A549 (cell line): ENCODE results near the gene ATXN7L1. TPM values are rescaled to one million over a fixed set of nuclear protein-coding genes. Genes with fewer than 3 reads are reported as not detected.

Experiments used
- ATAC-seq, 2 experiments: fragments of 200-7000 bp in 1 of 2; fragments of >200 bp in 1 of 2; cut with Nextera tagmentation in 1 of 2; cut with Tn5 transposase in 1 of 2; 3 replicates each; pipeline versions ENCODE4 v1.8.0 to v1.9.1; 2018 to 2020; ENCODE audit warnings: mild to moderate bottlenecking in 1 of 2, moderate library complexity in 1 of 2
- CTCF ChIA-PET: fragments of 300-600 bp; sonication (Branson Sonifier 250); formaldehyde crosslinking; extraction: SDS; loops from one replicate; lab custom pipeline; 2021; ENCODE audit warnings: antibody characterized with exemption, inconsistent platforms; lab: Yijun Ruan, JAX
- POLR2A ChIA-PET: fragments of 350-600 bp; formaldehyde crosslinking; extraction: SDS; loops from one replicate; lab custom pipeline; 2021; ENCODE audit warnings: antibody characterized with exemption, inconsistent platforms; lab: Yijun Ruan, JAX
- DNase-seq, 2 experiments: peaks; one replicate each; pipeline versions ENCODE4 v3.0.0 to v3.0.0-alpha.2; 2011 to 2016; ENCODE audit warnings: low read depth in 1 of 2, low spot score in 1 of 2
- FAIRE-seq: peaks from 2 replicates; lab custom pipeline; 2011; peaks lifted over from hg19 to GRCh38; lab: Jason Lieb, UNC
- H3K27ac ChIP-seq, 2 experiments: fragments of >200 bp; sonication (Bioruptor Twin); formaldehyde crosslinking; 3 replicates each; pipeline ENCODE4 v1.5.1; 2016 to 2017
- H3K4me1 ChIP-seq: fragments of >200 bp; sonication (Bioruptor Twin); formaldehyde crosslinking; 3 replicates; pipeline ENCODE4 v1.6.1; 2016
- H3K4me2 ChIP-seq: fragments of >200 bp; sonication (Bioruptor Twin); formaldehyde crosslinking; 3 replicates; pipeline ENCODE4 v1.6.1; 2016
- H3K4me3 ChIP-seq: fragments of >200 bp; sonication (Bioruptor Twin); formaldehyde crosslinking; 3 replicates; pipeline ENCODE4 v1.5.1; 2016
- H3K9me3 ChIP-seq: fragments of >200 bp; sonication (Bioruptor Twin); formaldehyde crosslinking; 3 replicates; pipeline ENCODE4 v1.6.1; 2016
- ATOH8 ChIP-seq: fragments of 250-450 bp; sonication (Bioruptor Pico); IDR thresholded peaks from 2 replicates; pipeline ENCODE4 v1.5.0; 2020; ENCODE audit warnings: low read depth, mild to moderate bottlenecking, moderate library complexity
- BHLHE40 ChIP-seq: IDR thresholded peaks from 2 replicates; pipeline ENCODE4 v1.6.1; 2012; ENCODE audit warnings: low read depth, low read length, inconsistent platforms
- CBX2 ChIP-seq: fragments of 200-600 bp; sonication (generic); IDR thresholded peaks from 2 replicates; pipeline ENCODE4 v1.6.1; 2016; ENCODE audit warnings: low read depth, mild to moderate bottlenecking, borderline replicate concordance
- CEBPB ChIP-seq, 2 experiments: fragments of >200 bp in 1 of 2; sonication (Bioruptor Twin) in 1 of 2; formaldehyde crosslinking in 1 of 2; IDR thresholded peaks; 2 replicates each; pipeline ENCODE4 v1.6.1; 2012 to 2016
- CHD2 ChIP-seq: fragments of 150-350 bp; IDR thresholded peaks from 2 replicates; pipeline ENCODE4 v1.6.1; 2014; ENCODE audit warnings: low read length; ENCODE audit not compliant: partially characterized antibody
- CTCF ChIP-seq: fragments of >200 bp; sonication (Bioruptor Twin); formaldehyde crosslinking; IDR thresholded peaks from 3 replicates; pipeline ENCODE4 v1.5.1; 2016
- EHF ChIP-seq: fragments of 250-450 bp; sonication (Bioruptor Pico); IDR thresholded peaks from 2 replicates; pipeline ENCODE4 v1.5.0; 2020; ENCODE audit warnings: mild to moderate bottlenecking
- ELK1 ChIP-seq: fragments of 150-350 bp; IDR thresholded peaks from 2 replicates; pipeline ENCODE4 v1.6.1; 2014; ENCODE audit warnings: low read depth, mild to moderate bottlenecking, low read length
- EP300 ChIP-seq, 2 experiments: fragments of >200 bp; sonication (Bioruptor Twin); formaldehyde crosslinking; IDR thresholded peaks; 2 replicates in 1 of 2; 3 replicates in 1 of 2; pipeline ENCODE4 v1.6.1; 2016 to 2017
- FOSL2 ChIP-seq, 2 experiments: fragments of 450-650 bp in 1 of 2; fragments of >200 bp in 1 of 2; sonication (Bioruptor Twin) in 1 of 2; formaldehyde crosslinking; IDR thresholded peaks; 2 replicates each; pipeline versions ENCODE4 v1.5.0 to v1.6.1; 2016 to 2020; ENCODE audit warnings: mild to moderate bottlenecking in 1 of 2, moderate library complexity in 1 of 2
- HDAC2 ChIP-seq: fragments of 200-600 bp; sonication (generic); IDR thresholded peaks from 2 replicates; pipeline ENCODE4 v1.6.1; 2016
- HEYL ChIP-seq: fragments of 250-450 bp; sonication (Bioruptor Pico); IDR thresholded peaks from 2 replicates; pipeline ENCODE4 v1.8.0; 2021; ENCODE audit warnings: mild to moderate bottlenecking, moderate library complexity
- HMGXB4 ChIP-seq: fragments of 250-450 bp; sonication (Bioruptor Pico); IDR thresholded peaks from 2 replicates; pipeline ENCODE4 v1.5.0; 2021; ENCODE audit warnings: mild to moderate bottlenecking, moderate library complexity, borderline replicate concordance
- HOXA7 ChIP-seq: fragments of 250-450 bp; sonication (Bioruptor Pico); IDR thresholded peaks from 2 replicates; pipeline ENCODE4 v1.5.0; 2020; ENCODE audit warnings: mild to moderate bottlenecking, moderate library complexity
- HOXB13 ChIP-seq: fragments of 250-450 bp; sonication (Bioruptor Pico); IDR thresholded peaks from 2 replicates; pipeline ENCODE4 v1.5.0; 2020; ENCODE audit warnings: low read depth, mild to moderate bottlenecking, moderate library complexity
- HOXB5 ChIP-seq: fragments of 250-450 bp; sonication (Bioruptor Pico); IDR thresholded peaks from 2 replicates; pipeline ENCODE4 v1.5.0; 2020; ENCODE audit warnings: mild to moderate bottlenecking, moderate library complexity
- KDM5A ChIP-seq: fragments of 200-600 bp; sonication (generic); IDR thresholded peaks from 2 replicates; pipeline ENCODE4 v1.6.1; 2016; ENCODE audit warnings: antibody characterized with exemption, mild to moderate bottlenecking
- MAFK ChIP-seq: fragments of 450-650 bp; IDR thresholded peaks from 2 replicates; pipeline ENCODE4 v1.6.1; 2014; ENCODE audit not compliant: partially characterized antibody
- MAZ ChIP-seq: fragments of 150-350 bp; IDR thresholded peaks from 2 replicates; pipeline ENCODE4 v1.6.1; 2014; ENCODE audit warnings: antibody characterized with exemption, low read depth, low read length, borderline replicate concordance
- NFE2L2 ChIP-seq: fragments of 150-350 bp; conservative IDR thresholded peaks from 2 replicates; pipeline ENCODE4 v1.6.1; 2014; ENCODE audit warnings: low read length
- NPAS2 ChIP-seq: fragments of 250-450 bp; sonication (Bioruptor Pico); IDR thresholded peaks from 2 replicates; pipeline ENCODE4 v1.8.0; 2022; ENCODE audit warnings: mild to moderate bottlenecking, moderate library complexity, borderline replicate concordance
- NR3C1 ChIP-seq: fragments of >200 bp; sonication (Bioruptor Twin); formaldehyde crosslinking; IDR thresholded peaks from 3 replicates; pipeline ENCODE4 v1.6.1; 2017
- POLR2A ChIP-seq: IDR thresholded peaks from 2 replicates; pipeline ENCODE4 v1.6.1; 2012; ENCODE audit warnings: mild to moderate bottlenecking, low read length
- RARB ChIP-seq: fragments of 250-450 bp; sonication (Bioruptor Pico); IDR thresholded peaks from 2 replicates; pipeline ENCODE4 v1.8.0; 2021; ENCODE audit warnings: mild to moderate bottlenecking, moderate library complexity
- RCOR1 ChIP-seq: fragments of 150-350 bp; IDR thresholded peaks from 2 replicates; pipeline ENCODE4 v1.6.1; 2014; ENCODE audit warnings: antibody characterized with exemption, low read length, low read depth
- WGBS: methylation state at CpG from one replicate; pipeline ENCODE4 v1.1.6; 2017; ENCODE audit errors: missing lambda C conversion rate; 5-methylcytosine and 5-hydroxymethylcytosine counted together
- polyA plus RNA-seq, 4 experiments: library from polyadenylated mRNA; depleted of rRNA in 3 of 4; stranded (reverse); fragments of >200 nt; fragmentation: RNase III in 1 of 4; extraction: RNeasy Plus Mini Kit Qiagen cat#74134 plus additional on column Dnase treatment in 1 of 4; gene quantifications; 2 replicates in 3 of 4; 3 replicates in 1 of 4; pipeline ENCODE4 v1.2.3, GENCODE V29; 2011 to 2017

The ATXN7L1 gene
- polyA plus RNA-seq, 2 of the 4 experiments (the other 2 are of a cell fraction) = 4.5 to 5.7 TPM

- POLR2A ChIA-PET = no interaction called here
- no peak overlapping the region for H3K27ac ChIP-seq
- CTCF ChIA-PET = interaction anchor here (0.7 to 1.2 kb wide), 3 partner anchors 22 to 149 kb away, joined by 3 to 4 read pairs (median 3); partner anchors contain the start of gene CDHR3
- no peaks in the 10 kb centered on the region for H3K4me1 ChIP-seq
- WGBS = 85% methylated on average over 8 of the region's 8 CpGs
- no peaks in the 10 kb centered on the region for H3K9me3 ChIP-seq
- ATAC-seq = no peak
- no peak overlapping the region for H3K4me3 ChIP-seq
- H3K4me2 ChIP-seq = no peak overlapping the region
- DNase-seq = no peak
- TF ChIP-seq CBX2 (no peak), CTCF (no peak), CEBPB (IDR thresholded peaks at IDR 0.05) (no peak), CHD2 (no peak), FOSL2 (IDR thresholded peaks at IDR 0.05) (no peak), FOSL2 (CRISPR knock-in tag; IDR thresholded peaks at IDR 0.05) (no peak), RARB (CRISPR knock-in tag) (no peak), HMGXB4 (CRISPR knock-in tag) (no peak), POLR2A (no peak), MAFK (no peak), HEYL (CRISPR knock-in tag) (no peak), HOXB5 (CRISPR knock-in tag) (no peak), HOXA7 (CRISPR knock-in tag) (no peak), ATOH8 (no peak), NFE2L2 (no peak), HOXB13 (CRISPR knock-in tag) (no peak), MAZ (no peak), NR3C1 (no peak)
- TF ChIP-seq, all 56 proteins: peak for 0
- FAIRE-seq = no peak
Measured at GRCh38 chr7:105860793-105861192, 15.6 kb downstream of the ATXN7L1 start.

GRCh38 chr7:105857009-105857952, 19.1 kb downstream of the ATXN7L1 start:
- TF ChIP-seq HOXB13 (CRISPR knock-in tag) (no peak), CEBPB (IDR thresholded peaks at IDR 0.05) (no peak), BHLHE40 (no peak), HEYL (CRISPR knock-in tag) (no peak), HOXB5 (CRISPR knock-in tag) (no peak), EHF (no peak), NR3C1 (no peak), KDM5A (no peak), EP300 (IDR thresholded peaks at IDR 0.05) (no peak), NPAS2 (CRISPR knock-in tag) (no peak), ELK1 (no peak), RCOR1 (no peak), HDAC2 (no peak)
- no peak for FAIRE-seq
- CTCF ChIA-PET = interaction anchor here (0.9 to 1.0 kb wide), 2 partner anchors 11 to 48 kb away, joined by 3 read pairs; no protein-coding TSS in a partner anchor

More at GRCh38 chr7:105857009-105857952, 19.1 kb downstream of the ATXN7L1 start:
- POLR2A ChIA-PET = no interaction called here
- WGBS = 75% methylated on average over 2 of the region's 2 CpGs
- H3K4me2 ChIP-seq = no peak overlapping the region
- ATAC-seq (no peak), DNase-seq (no peak)
- H3K27ac ChIP-seq = no peak overlapping the region
- H3K4me3 ChIP-seq = no peak overlapping the region
- H3K4me1 ChIP-seq = no peaks in the 10 kb centered on the region
- H3K9me3 ChIP-seq = no peaks in the 10 kb centered on the region
